ENCODE measurements around the gene ITIH4. TPM values are rescaled to one million over a fixed set of nuclear protein-coding genes. Genes with fewer than 3 reads are reported as not detected.

The ITIH4 gene
- total RNA-seq, 1 donor from 2014 or later: 5.0 TPM

DNA sequence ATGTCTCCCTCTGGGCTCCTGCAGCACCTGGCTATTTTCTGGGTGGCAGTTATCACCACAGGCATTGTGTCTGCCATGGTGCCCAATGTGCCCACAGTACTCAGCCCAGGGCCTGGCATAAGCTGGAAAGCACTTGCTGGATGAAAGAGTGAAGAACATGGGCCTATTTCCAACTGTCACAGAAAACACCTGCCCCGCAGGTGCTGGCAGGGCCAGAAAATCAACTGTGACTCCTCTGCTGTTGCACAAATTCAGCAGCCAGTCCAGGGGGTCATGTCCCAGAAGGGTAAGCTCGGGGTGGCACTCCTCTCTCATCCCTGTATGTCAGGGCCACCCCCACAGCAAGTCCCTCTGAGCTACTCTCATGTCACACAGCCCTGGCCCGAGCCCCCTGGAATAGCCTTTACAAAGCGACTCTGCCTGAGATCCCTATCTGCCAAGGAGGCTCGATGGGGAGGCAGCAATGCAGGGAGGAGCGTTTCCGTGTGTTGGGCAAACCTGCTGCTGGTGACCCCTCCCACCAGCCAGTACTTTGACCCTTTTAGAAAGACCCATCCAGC lies 18.9 kb downstream of the ITIH4 start:
- intact Hi-C loops (cut with DNase I): no loop called here
- ATAC-seq (no peak), DNase-seq (ENCODE audit: missing footprints) (no peak)

DNA sequence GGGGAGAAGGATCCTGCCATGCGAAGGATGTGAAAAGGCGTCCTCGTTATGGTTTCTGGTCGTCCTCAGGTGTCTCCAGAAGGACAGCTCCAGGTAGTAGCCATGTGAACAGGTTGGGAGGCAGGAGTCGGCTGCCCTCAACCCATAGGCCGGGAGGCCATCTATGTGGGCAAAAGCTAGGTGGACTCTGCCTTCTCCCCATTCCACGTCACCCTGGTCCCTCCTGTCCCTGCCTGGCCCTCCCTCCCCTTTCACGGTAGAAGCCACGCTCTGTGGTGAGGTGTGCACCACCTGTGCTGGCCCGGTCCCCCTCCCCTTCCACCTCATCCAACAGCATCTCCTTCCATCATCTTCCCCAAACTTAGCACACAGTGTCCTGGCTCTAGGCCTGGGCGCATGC lies 19.5 kb downstream of the ITIH4 start:
- ATAC-seq (no peak), DNase-seq (ENCODE audit: missing footprints) (no peak)
- intact Hi-C loops (cut with DNase I): no loop called here

DNA sequence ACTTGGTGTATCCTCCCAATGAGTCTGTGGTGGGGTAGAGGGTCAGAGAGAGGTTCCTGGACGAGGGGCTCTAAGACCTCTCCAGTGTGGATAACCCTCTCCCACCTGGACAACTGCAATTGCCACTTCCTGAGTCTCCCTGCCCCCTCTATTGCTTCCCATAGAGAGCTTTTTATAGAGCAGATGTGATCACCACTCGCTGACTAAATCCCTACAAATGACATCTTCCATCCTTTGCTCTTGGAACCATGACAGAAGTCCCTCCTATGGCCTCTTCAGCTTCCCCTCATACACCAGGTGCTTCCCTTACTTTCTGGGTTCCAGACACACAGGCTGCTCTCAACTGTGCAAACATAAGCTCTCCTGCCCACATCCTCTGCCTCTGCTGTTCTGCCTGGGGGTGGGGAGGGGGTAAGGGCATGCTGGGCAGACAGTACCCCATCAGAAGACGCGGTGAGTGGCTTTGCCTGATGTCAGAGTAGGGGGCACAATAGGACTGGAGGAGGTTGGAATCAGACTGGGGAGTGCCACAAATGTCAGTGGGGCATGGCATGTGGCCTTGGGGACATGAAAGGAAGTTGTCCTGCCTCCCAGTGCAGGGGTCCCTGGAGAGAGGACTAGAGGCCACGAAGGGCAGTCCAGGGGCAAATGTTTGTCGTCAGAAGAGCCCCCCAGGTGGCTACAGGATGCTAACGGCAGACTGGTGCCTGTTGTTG lies 20.7 kb downstream of the ITIH4 start:
- ATAC-seq (no peak), DNase-seq (ENCODE audit: missing footprints) (no peak)
- intact Hi-C loops (cut with DNase I): no loop called here

DNA sequence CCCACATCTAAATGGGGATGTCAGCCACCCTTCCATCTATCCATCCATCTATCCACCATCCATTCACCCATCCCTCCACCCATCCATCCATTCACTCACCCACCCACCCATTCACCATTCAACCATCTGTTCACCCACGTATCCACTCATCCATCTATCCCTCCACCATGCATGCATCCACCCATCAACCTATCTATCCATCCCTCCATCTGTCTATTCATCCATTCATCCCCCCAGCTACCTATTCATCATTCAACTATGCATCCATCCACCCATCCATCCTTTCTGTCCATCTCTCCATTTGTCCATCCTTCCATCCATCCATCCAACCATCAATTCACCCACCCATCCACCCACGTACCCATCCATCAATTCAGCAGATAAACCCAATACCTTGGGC lies 21.3 kb downstream of the ITIH4 start:
- intact Hi-C loops (cut with DNase I): no loop called here
- no peak for ATAC-seq
- no peak for DNase-seq (ENCODE audit: missing footprints)

DNA sequence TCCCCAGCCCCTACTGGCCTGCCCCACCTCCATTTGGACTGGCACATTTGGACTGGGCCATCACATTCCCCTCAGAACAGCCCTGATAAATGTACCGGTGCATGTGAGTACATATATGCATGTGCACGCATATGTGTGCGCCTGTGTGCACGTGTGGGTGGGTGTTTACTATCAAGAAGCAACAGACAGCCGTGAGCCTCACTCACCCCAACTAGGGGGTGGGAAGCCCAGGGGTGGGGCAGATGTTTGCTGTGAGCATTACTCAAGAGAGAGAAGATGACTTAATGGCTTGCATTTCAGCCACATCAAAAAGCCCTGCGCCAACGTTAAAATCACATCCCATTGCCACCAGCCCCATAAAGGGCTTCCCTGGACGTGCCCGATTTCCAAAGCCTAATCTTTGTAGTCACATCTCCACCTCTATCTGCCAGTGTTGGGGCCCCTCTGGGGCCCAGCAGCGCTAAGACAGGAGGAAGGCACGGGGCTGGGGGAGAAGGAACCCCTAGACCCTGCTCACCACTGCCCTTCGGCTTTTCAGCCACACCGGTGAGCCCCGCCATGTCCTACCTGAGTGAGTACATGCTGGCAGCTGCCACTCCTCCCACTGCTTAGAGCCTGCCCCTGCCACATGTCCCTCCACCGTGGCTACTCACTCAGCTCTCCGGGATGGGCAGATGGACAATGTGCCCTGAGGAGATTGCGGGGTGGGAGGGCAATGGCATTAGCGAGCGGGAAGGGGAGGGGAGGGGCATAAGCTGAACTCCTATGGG lies 25.0 kb downstream of the ITIH4 start:
- no peak for DNase-seq (ENCODE audit: missing footprints)
- ATAC-seq: no peak
- intact Hi-C loops (cut with DNase I): no loop called here

DNA sequence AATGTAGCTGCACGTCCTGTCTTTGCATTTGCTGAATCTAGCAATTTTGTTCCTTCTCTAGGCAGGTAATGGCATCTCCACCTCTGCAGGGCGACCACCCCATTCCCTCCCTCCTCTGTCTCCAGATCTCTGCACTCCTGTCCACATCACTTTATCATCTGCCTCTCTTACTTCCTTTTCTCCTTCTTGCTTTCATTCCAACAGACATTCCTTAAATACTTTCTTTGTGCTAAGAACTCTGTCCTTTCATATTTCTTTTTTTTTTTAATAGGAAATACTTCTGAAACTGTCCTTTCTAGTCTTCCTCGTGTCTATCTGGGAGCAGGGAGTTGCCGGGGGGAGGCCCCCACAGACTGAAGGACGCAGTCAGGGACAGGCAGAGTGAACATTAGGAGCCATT lies 28.6 kb downstream of the ITIH4 start:
- no peak for DNase-seq (ENCODE audit: missing footprints)
- intact Hi-C loops (cut with DNase I): no loop called here
- no peak for ATAC-seq

DNA sequence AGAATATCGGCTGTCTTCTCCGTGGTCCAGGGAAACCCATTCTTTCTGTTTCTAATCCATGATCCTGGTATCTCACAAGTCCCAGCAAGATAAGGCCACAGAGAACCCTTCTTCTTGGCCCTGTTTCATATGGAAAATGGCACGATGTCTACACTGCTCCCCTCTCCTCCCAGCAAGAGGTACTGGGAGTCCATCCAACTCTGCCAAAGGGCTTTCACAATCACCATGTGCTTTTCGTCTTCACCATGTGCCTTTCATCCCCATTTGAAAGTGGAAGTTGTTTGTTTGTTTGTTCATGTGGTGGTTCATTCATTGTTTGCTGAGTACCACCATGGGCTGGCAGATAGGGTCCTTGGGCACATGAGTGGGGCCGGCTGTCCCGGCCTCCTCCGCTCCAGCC lies 30.4 kb downstream of the ITIH4 start:
- no peak for DNase-seq (ENCODE audit: missing footprints)
- no peak for ATAC-seq
- intact Hi-C loops (cut with DNase I): no loop called here

DNA sequence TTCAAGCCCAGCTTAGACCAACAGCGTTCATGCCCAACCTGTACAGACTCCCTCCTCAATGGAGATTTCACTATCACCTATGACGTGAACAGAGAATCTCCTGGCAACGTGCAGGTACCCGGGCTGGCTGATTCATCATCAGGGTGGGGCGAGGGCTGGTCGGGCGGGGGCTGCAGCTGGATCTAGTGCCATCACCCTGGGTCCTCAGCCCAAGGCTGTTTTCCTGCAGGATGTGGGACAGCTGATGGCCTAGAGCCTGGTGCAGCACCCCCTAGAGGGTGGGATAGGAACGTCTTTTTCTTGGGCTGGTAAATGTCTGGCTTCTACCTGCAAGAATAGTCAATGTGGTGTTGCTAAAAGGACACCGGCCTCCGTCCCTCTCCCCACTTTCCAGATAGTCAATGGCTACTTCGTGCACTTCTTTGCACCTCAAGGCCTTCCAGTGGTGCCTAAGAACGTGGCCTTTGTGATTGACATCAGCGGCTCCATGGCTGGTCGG lies 31.4 kb downstream of the ITIH4 start:
- ATAC-seq (no peak), DNase-seq (ENCODE audit: missing footprints) (no peak)
- intact Hi-C loops (cut with DNase I): no loop called here

DNA sequence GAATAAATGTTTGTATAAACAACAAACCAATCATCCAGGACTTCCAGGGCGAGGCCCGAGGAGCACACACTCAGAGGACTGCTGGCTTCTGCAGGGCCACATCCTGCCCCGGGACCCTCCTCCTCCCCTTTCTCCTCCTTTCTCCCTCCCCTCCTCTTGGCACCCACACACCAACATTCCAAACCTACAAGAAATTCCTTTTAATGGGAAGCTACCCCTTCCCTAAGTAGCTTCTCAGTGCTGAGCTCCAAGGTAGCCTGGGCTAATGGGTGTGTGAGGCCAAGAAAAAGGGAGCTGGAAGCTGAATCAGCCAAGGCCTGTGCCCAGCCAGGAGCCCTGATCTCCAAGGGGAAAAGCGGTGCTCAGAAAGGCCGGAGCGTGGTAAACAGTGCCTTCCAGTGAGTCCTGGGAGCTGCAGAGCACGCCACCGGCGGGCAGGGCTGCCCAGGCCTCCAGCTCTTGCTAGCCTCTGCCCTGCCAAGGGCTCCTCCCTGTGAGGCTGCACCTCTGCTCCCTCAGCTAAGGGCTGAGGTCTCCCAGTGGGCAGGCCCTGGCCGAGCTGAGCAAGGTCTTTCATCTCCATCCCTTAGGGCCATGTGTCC lies 32.0 kb downstream of the ITIH4 start:
- intact Hi-C loops (cut with DNase I): no loop called here
- ATAC-seq (no peak), DNase-seq (ENCODE audit: missing footprints) (no peak)

DNA sequence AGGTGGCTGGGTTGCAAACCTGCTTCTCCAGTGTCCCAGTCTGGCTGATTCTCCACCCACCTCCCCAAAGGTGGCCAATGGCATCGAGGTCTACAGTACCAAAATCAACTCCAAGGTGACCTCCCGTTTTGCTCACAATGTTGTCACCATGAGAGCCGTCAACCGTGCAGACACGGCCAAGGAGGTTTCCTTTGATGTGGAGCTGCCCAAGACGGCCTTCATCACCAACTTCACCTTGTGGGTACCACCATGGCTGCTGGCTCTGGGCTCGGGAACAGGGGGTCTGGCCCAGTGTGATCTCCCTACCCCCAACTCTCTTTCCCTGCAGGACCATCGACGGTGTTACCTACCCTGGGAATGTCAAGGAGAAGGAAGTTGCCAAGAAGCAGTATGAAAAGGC lies 34.1 kb downstream of the ITIH4 start:
- ATAC-seq: no peak
- peak; percentile 52 for DNase-seq (ENCODE audit: missing footprints)
- intact Hi-C loops (cut with DNase I): no loop called here

DNA sequence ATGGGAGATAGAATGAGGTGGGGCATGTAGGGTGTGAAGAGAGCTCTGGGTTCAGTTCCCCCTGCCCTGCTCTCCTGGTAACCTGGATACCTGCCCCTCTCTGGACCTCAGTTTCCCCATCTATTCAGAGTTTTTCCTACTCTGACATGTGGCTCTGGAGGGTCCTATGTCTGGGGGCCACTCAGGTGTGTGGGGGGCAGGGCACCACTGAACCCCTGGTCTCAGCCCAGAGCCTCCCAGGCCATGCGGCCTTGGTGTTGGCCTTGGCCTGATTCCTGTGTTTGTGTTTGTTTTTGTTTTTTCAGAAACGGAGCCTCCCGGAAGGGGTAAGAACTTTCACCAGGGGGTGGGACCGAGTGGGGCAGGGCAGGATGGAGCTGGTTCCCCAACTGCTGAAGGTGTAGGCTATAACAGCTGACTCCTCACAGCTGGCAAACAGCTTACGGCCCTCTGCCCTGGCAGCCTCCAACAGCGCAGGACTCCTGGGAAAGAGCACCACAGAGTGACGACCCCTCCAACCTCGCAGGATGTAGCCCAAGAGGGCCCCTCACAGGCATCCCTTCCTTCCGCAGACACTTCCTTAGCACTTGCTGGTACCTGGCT lies 35.1 kb downstream of the ITIH4 start:
- DNase-seq (ENCODE audit: missing footprints) (peak; percentile 4), ATAC-seq (no peak)
- intact Hi-C loops (cut with DNase I): no loop called here

DNA sequence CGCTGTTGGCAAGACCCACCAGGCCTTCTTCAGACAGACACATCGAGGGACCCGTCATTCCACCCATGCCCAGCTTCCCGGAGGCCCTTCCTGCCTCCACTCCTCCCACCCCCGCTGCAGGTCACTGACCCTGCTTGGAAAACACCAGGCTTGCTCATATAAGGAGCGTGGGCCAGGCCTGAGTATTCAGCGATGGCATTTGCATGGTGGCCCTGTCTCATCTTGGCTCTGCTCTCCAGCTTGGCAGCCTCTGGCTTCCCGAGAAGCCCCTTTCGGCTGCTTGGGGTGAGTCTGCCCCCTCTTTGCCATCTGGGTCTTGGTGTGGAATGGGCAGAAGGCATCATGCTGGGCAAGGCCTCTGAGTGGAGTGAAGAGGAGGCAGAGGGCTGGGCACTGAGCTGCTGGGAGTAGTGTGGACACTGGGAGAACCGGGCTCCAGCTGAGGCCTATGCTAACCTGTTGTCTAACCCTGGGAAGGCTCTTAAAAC lies 35.8 kb downstream of the ITIH4 start, which contains the start of gene ITIH3:
TSS of gene ITIH3 (plus strand) at position 185 of the 488 bp plus-strand sequence. CDS start at position 193, 8 bp downstream.
- no peak for ATAC-seq
- peak; percentile 45 for DNase-seq (ENCODE audit: missing footprints)
- intact Hi-C loops (cut with DNase I): no loop called here

DNA sequence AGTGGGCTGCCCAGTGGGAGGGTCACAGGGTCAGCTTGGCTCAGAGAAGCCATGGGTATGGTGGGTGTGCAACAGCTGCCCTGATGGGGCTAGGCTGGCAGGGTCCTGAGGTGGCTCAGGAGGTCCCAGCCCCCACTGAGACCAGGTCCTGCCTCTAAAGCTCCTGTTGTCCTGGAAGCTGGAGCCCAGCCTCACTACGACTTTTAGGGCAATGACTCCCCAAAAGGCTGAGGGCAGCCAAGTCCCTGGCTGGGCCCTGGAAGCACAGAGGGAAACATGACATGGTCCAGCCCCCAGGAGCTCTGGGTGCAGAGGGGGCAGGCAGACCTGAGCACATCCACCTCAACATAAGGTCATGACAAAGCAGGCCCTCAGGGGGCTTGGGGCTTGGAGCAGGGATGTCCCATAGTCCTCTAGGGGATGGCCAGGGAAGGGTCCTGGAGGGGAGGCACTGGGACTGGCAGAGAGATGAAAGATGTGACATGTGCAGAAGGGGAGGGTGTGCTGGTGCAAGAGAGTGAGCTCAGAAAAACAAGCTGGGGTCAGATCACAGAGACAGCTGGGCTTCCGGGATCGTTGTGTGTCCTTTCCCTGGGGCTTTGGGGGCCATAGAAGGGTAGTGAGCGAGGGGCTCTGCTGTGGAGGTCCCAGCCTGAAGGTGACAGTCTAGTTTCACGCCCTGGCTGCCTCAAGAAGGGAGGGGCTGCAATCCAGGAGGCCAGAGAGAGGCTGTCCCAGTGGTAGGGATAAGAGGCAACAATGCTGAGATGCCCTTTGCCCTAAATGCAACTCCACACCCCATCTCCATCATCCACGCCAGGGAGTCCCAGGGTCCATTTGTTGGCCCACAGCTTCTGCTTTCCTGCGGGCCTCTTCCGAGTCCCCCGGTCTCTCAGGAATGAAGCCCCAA lies 36.5 kb downstream of the ITIH4 start:
- intact Hi-C loops (cut with DNase I): no loop called here
- ATAC-seq (no peak), DNase-seq (ENCODE audit: missing footprints) (peak; percentile 32)

DNA sequence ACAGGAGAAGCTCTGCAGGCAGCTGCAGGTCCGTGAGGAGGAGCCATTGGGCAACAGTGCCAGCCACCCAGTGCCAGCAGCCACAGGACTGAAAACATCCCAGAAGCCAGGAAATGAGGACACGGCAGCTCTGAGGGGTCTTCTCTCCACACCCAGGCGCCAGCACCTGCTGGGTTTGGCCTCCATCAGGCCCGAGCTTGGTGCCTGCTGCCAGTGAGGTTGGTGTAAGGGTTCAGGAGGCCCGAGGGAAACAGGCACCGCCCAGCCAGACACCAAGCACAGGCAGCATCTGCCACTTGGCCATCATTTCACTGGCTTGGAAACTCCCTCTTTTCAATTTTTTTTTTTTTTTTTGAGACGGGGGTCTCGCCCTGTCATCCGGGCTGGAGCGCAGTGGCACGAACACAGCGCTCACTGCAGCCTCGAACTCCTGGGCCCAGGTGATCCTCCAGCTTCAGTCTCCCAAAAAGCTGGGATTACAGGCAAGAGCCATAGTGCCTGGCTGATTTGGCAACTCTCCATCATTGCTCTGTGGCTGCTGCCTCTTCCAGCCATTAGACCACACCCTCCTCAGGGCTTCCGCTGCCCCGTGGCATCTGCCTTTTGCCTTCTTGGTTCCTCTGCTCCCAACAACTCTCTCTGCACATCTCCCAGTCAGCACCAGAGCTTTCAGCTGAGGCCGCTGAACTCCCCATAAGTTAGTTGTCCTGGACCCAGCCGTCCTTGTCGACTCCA lies 37.3 kb downstream of the ITIH4 start:
- intact Hi-C loops (cut with DNase I): no loop called here
- no peak for ATAC-seq
- DNase-seq (ENCODE audit: missing footprints): peak; percentile 25

DNA sequence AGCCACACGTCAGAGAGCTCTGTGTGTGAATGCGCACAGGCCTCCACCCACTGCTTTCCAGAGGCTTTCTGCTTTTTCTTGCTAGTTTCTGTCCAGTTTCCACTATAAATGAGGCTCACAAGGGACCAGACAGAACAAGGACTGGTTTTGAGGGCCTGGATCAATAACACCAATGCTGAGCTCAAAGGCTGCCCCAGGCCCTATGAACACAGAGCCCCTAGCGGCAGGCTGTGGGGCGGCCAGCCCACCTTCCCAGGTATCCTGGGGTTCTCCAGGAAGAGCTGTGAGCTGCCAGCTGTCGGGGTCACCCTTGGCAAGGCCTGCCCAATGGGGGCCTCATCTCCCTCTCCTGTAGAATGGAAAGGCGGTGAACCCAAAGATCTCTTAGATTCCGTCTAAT lies 38.1 kb downstream of the ITIH4 start:
- intact Hi-C loops (cut with DNase I): no loop called here
- DNase-seq (ENCODE audit: missing footprints) (peak; percentile 26), ATAC-seq (no peak)

DNA sequence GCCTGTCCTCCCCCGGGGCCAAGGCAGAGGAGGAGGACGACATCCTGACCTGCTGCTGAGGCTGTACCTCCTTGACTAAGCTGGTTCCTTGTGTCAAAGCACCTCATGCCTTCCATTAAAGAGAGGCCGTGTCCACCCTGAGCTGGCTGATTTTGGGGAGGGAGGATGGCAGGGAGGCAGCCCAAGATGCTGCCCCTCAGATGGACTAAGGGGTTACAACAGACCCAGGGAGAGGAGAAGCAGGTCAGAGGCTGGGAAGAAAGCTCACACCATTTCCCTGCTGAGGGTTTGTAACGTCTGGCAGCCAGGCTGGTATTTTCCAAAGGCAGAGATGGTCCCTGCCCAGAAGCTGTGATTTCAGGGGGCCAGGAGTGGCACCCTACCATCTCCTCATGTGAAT lies 38.5 kb downstream of the ITIH4 start:
- ATAC-seq (no peak), DNase-seq (ENCODE audit: missing footprints) (no peak)
- intact Hi-C loops (cut with DNase I): no loop called here

DNA sequence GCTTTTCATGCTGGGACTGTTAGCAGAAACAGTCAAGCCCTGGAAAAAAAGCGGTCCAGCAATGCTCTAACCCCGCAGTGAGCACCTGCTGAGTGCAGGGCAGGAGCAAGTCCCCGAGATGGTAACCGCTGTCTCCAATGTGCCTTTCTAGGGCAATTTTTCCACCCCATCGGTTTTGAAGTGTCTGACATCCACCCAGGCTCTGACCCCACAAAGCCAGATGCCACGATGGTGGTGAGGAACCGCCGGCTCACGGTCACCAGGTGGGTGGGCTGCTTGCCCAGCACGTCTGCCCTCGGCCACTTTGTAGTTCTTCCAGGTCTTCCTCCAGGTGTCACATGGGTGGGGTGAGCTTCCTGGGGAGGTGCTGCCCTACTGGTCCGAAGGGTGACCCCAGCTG lies 39.1 kb downstream of the ITIH4 start:
- ATAC-seq: no peak
- peak; percentile 45 for DNase-seq (ENCODE audit: missing footprints)
- intact Hi-C loops (cut with DNase I): no loop called here
